ENCODE results near the gene ABCA1.
"Not testable (repeated sequence)": the region's sequence is repeated elsewhere in the genome, so short reads cannot be mapped to it uniquely, and the experiment has no call there.

The ABCA1 gene

DNA sequence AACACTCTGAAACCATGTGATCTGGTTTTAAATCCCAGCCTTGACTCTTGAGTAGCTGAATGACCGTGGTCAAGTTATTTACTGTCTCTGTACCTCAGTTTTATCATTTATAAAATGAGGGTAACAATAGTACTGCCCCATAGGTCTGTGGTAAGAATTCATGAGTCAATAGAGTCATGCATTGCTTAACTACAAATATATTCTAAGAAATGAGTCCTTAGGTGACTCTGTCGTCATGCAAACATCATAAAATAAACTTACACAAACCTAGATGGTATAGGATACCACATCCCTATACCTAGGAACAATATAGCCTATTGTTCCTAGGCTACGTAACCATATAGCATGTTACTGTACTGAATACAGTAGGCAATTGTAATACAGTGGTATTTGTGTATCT lies 20.3 kb upstream of the ABCA1 start:
- FAIRE-seq (no peak), DNase-seq (ENCODE audit: insufficient read length, low spot score) (no peak)

DNA sequence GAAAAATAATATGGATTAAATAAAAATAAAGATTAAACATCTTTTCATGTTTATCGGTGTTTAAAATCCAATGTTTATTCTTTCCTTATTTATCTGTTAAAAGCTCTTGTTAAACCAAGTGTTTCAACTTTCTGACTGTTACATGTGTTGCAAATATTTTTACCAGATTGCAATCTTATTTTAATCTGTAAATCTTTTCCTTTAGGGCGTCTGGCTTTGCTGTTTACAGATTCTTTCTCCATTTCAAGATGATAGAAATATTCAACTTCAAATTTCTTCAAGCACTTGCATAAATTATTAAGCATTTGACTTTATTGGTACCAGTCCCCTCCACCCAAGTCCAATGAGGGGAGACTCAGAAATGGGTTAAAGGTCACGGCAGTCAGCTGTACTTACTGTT lies 16.9 kb upstream of the ABCA1 start:
- DNase-seq (ENCODE audit: insufficient read length, low spot score), result no peak
- FAIRE-seq, result no peak

DNA sequence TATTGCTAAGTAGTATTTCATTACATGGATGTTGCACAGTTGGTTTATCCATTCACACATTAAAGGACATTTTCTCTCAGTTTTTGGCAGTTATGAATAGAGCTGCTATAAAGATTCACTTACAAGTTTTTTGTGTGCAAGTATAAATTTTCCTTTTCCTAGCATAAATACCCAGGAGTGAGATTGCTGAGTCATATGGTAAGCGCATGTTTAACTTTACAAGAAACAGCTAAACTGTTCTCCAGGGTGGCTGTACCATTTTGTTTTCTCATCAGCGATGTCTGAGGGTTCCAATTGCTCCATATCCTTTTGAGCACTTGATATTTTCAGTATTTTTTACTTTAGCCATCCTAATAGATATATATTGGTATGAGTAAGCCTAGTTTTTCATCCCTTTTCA lies 16.4 kb upstream of the ABCA1 start:
- DNase-seq (ENCODE audit: insufficient read length, low spot score) (no peak), FAIRE-seq (no peak)

DNA sequence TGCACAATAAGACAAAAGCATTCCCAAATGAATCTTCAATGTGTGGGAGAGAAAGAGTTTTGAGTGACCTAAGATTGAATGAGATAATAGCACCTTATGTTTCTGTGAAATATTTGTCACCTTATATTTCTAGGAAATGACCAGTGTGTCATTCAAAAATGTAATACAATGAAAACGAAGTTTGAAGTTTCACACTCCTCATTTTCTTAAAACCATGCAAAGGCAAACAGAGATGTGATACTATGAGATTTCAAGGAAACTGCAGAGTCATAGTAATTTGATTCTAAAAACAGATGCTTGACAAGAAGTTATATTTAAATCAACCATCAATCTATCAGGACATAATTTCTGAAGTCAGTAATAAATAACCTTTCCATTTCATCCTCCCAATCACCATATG lies 13.6 kb upstream of the ABCA1 start:
- FAIRE-seq (no peak), DNase-seq (ENCODE audit: insufficient read length, low spot score) (no peak)

DNA sequence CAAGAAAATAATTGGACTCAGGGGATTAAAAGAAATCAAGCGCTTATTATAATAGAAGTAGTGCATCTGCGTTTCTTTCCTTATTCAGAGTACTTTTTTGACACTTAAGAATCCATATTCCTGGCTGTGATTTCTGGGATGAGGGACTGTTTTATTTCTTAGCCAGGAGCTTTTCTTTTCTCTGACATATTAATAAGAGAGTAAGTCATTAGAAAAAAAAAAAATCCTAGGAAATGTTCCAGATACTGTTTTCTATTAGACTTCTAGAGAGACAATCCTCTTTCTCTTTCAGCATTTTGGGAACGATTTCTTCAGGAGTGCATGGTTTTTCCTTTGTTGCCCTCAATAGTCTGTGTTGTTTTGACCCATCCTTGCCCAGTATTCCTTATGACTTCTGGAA lies 8.3 kb upstream of the ABCA1 start:
- DNase-seq (ENCODE audit: insufficient read length, low spot score), result no peak
- no peak for FAIRE-seq

DNA sequence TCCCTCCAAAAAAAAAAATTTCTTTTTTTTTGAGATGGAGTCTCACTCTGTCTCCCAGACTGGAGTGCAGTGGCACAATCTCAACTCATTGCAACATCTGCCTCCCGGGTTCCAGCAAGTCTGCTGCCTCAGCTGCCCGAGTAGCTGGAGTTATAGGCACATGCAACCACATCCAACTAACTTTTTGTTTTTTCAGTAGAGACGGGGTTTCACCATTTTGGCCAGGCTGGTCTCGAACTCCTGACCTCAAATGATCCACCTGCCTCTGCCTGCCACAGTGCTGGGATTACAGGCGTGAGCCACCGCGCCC lies 7.5 kb upstream of the ABCA1 start:
- DNase-seq (ENCODE audit: insufficient read length, low spot score); FAIRE-seq: not testable (repeated sequence)

DNA sequence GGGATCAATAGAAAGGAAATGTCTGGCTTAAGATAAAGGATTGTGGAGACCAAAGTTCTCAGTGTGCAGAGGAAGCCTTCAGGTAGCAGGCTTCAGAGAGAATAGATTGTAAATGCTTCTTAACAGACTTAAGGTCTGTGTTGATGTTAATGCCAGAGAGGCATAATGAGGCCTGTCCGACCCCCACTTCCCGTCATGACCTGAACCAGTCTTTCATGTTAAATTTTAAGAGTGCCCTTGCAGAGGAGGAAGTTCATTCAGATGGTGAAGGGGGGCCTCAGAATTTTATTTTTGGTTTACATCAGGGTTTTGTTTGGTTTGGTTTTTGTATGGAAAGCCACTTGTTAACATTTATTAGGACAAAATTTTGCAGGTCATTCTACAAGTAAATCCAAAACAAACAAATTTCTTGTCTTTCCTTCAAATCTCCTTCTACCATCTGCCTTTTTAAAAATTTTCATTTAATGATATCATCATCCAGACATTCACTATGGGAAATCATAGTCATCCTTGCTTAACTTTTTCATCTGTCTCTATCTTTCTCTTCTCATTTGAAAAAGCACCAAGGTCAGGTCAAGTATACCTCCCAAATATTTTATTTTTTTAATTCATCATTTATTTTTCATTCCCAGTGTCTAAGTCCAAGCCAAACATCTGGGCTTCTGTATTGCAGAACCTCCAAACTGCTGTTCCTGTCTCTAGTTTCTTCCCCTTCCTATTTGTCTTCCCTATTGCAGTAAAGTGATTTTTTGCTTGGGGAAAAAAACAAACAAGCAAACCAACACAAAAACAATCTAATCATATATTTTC lies 6.9 kb upstream of the ABCA1 start:
- FAIRE-seq (no peak), DNase-seq (ENCODE audit: insufficient read length, low spot score) (no peak)

DNA sequence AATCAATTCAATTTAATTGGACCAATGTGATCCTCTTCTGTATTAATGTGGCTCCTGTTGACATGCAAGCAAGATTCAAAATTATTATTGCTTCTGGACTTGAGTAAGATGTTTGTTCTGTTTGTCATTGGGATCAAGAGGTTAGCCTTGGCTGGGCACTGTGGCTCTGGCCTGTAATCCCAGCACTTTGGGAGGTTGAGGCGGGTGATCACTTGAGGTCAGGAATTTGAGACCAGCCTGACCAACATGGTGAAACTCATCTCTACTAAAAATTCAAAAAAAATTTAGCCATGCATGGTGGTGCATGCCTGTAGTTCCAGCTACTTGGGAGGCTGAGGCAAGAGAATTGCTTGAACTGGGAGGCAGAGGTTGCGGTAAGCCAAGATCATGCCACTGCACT lies 5.1 kb upstream of the ABCA1 start:
- FAIRE-seq, result not testable (repeated sequence)

DNA sequence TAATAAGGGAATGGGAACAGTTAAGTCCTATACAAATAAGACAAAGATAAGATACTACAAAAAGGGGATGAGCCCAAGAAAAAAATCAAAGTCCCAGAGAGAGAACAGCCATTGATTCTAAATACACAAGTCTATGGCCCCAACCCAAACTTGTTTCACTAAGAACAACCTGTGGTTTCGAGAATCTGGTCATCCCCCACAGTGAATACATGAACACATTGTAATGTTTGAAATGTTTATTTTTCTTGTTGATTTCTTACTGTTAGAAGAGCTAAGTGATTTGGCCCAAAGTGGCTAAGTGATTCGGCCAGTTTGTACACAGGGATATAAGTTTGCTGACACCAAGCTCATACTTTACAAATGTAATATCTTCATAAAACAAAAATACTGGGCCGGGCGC lies 3.3 kb upstream of the ABCA1 start:
- FAIRE-seq (no peak), DNase-seq (ENCODE audit: insufficient read length, low spot score) (no peak)

More for the DNA sequence above, 5.1 kb upstream of the ABCA1 start:
- DNase-seq (ENCODE audit: insufficient read length, low spot score), result not testable (repeated sequence)

DNA sequence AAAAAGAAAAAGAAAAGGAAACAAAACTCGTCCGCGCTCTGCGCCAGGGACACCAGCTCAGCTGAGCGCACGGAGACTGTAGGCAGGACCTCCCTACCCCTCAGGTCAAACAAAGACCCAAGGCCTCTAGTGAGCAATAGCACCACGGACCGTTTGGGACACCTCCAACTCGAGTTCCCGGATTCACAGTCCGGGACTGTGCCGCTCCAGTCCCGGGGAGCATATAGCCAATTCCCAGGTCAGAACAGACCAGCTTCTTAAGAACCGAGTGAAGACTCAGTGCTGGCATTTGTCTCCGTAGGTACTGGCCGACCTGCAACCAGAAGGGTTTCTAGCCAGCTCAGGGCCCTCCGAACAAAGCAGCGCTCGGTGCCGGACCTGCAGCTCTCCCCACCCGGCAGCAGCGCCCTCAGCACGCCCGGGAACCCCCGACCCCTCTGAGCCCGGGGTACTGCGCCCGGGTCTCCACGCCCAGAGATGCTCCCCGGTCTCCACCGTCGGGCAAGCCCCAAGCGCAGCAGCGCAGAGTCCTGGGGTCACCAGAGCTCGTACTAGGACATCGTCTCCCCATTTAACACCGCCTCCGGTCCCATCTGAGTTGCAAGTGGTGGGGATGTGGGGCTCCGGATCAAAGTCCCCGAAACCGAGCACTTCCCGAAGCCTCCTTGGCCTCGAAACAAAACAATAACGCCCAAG lies 591 bp downstream of the ABCA1 start:
- no peak for DNase-seq (ENCODE audit: insufficient read length, low spot score)
- FAIRE-seq, result no peak

DNA sequence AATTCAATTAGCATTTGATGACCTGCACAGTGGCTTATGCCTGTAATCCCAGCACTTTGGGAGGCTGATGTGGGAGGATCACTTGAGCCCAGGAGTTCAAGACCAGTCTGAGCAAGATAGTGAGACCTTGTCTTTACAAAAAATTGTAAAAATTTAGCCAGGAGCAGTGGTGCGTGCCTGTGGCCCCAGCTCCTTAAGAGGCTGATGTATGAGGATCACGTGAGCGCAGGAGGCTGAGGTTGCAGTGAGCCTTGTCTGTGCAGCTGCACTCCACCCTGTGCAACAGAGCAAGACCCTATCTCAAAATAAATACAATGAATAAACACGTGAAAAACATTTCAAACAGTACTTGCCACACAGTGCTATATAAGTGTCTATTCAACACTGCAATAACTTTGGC lies 4.2 kb downstream of the ABCA1 start:
- FAIRE-seq (no peak), DNase-seq (ENCODE audit: insufficient read length, low spot score) (no peak)

DNA sequence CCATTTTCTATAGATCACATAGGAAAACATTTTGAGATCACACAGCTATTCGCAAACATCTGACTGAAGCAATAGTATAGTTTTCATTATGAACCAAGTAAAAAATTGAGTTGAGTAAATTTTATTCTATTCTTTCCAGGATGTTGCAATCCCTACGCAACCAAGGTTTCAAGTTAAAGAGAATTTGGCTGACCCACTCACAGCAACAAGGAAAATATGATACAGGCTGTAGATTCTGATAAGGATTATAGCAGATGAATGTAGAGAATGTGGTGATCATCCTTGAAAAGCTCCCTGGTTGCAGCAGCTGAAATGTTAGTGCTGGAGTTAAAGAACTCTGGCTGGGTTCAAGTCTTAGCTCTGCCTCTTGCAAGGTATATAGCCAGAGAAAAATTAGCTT lies 4.7 kb downstream of the ABCA1 start:
- FAIRE-seq (no peak), DNase-seq (ENCODE audit: insufficient read length, low spot score) (no peak)

DNA sequence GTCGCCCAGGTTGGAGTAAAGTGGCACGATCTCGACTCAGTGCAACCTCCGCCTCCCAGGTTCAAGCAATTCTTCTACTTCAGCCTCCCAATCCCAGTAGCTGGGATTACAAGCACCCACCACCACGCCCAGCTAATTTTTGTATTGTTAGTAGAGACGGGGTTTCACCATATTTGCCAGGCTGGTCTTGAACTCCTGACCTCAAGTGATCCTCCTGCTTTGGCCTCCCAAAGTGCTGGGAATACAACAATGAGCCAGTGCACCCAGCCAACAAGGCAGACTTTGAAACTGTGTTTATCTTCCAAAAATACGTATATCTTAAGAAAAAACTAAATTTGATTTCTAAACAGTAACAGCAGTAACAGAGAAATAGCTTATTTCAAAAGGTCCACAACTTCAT lies 5.2 kb downstream of the ABCA1 start:
- not testable (repeated sequence) for FAIRE-seq; DNase-seq (ENCODE audit: insufficient read length, low spot score)

DNA sequence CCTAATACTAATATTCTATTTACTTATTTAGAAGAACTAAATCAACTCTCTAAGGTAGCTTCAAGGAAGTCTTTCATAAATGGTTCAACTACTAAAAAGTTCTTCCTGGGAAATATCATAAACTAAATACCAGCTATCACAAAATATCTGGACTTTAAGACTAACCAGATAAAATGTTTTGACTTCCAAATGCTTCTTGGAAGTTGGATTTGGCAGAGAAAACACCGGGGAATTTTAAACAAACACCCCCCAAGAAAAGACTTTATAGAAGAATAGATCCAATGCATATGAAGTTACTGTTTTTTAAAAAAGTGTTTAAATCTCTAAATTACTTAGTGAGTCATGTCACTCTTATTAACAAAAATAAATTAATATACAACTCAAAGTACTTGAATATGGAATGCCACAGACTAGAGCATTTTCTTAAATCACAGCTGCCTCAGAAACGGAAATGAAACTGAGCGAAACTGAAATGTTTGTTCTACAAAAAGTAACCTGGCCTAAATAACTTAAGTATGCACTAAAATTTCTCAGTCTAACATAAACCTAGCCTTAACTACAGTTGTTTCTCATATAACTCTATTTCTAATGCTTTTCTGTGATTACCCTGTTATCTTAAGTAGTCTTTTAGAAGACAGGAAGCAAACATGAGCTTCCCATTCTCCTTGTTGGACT lies 6.8 kb downstream of the ABCA1 start:
- FAIRE-seq (no peak), DNase-seq (ENCODE audit: insufficient read length, low spot score) (no peak)

DNA sequence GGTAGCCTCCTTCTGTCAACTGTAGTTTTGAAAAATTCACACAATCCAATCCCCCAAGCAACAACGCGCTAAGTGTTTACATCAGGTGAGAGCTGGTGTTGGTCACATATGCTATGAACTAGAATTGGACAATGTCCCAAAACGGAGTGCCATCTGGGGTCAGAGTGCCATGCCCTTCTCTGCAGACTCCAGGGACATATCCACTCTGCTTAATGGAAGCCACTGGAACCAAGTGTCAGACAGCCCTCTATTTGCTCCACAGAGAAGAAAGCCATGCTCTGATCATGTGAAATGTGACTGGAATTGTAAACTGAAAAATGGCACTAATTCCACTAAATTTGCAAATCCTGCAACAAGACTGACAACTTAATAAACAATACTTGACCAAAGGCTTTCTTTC lies 12.2 kb downstream of the ABCA1 start:
- DNase-seq (ENCODE audit: insufficient read length, low spot score) (no peak), FAIRE-seq (no peak)

DNA sequence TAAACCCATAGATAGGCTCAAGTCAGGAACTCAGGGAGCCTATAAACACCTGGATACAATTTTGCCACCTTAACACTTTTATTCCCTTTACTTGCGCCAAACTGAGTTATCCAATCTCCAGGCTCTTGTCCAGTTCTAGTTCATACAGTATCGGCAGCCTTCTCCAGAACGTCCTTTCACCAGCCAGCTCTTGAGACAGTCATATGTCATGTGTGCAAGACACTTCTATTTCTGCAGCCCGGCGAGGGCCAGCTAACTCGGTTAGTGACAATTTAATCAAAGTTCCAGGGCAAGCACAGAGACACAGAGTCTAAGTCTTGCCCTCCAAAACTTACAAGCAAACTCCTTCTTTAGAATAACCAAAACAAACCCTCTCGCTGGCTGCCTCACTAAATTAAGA lies 12.9 kb downstream of the ABCA1 start:
- FAIRE-seq, result no peak
- DNase-seq (ENCODE audit: insufficient read length, low spot score), result no peak

DNA sequence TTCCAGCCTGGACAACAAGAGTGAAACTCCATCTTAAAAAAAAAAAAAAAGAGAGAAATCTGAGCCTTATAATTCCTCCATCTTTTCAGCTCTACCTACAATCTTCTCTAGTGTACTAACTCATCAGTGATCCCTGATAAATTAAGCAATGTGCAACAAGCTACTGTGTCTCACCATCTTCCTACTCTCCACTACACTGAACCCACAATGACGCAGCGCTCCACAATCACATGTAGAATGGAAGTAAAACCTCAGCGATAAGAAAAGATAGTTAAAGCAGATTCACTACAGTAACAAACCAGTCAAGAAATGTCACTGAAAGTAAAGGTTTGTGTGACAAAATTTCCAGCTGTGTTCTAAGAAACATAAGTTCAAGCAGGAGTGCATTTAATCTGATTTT lies 13.5 kb downstream of the ABCA1 start:
- DNase-seq (ENCODE audit: insufficient read length, low spot score), result no peak
- FAIRE-seq, result no peak

DNA sequence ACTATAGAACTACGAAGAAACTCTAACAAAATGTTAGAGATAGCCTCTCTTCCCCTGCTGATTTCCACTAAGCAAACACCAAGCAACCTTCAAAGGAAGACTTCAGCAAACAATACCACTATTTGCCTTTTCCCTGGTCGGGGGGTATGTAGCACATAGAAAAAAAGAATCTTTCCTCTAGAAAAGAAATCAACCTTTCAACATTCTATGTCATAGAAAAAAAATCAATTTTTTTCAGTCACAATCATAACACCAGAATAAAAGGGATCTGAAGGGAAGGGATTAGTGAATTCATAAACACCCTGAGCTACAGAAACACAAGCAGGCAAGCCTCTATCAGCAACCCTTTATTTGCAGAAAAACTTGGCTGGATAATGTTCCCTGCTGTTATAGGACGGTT lies 15.3 kb downstream of the ABCA1 start:
- DNase-seq (ENCODE audit: insufficient read length, low spot score) (no peak), FAIRE-seq (no peak)

DNA sequence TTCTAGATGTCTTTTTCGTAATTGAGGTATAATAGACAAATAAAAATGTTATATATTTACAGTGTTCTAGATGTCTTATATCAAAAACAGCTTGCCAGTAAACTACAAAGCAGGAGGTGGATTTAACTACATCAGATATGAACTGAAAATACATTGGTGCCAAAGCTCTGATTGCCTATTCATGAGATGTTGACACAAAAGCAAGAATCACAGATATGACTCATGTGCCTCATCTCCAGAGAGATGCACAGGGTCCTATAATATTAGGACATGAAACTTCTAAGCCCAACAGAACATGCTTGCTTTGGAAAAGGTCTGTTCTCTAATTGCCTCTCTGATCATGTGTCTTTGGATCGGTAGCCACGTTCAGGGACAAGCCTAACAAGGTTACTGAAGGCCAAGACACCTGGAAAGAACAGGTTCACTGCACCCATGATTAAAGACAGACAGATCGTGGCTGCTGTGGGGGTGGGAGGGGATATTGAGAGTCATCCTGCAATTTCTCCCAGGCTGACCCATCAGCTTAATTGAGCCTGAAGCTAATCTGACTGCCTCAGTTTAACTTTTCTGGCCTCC lies 16.8 kb downstream of the ABCA1 start:
- FAIRE-seq, result no peak
- DNase-seq (ENCODE audit: insufficient read length, low spot score), result no peak

DNA sequence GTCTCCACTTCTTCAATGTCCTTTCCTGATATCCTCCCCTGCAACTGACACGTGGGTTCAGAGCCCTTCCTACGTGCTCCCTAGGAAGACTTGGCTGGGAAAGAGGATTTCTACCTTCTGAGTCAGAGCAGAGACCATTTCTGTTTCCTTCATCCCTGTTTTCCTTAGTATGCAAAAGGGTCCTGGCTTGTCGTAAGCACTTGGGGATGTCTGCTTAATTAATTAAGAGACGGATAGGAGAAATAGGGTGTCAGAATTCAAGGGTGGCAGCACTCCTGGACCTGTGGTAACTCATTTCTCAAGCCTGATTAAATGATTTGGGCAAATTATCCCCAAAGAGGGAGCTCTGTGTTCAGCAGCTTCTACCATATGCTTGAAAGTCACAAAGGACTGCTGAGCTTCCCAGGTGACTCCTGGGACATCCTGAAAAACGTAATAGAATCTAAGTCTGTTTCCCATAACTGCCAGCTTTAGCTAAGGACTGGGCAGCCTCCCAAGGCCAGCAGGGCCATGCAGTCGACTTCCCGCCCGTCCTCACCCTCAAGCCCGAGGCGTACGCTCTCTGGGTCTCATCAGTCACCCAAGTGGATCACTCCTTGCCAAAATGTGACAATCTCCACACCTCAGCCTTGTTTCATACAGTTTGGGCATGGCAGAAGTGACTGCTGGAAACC lies 20.5 kb downstream of the ABCA1 start:
- FAIRE-seq, result no peak
- DNase-seq (ENCODE audit: insufficient read length, low spot score), result no peak
